ENCODE data around the gene SMIM23.

DNA sequence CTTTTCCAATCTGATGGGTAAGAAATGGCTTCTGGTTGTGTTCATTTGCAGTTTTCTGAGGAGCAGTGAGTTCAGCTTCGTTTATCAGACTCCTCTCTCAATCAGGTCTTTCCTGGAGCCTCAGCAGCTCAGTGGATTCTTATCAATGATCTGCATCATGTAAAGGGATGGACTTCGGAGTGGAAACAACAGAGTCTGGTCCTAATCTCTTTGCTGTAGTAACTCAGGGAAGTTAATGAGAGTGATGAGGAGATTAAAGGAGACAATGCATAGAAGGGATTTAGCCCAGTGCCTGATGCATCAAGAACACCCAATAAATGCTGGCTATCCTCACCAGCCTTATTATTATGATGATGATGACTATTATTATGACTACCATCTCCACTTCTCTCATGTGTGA lies 47.2 kb downstream of the SMIM23 start:
- no peak for TF ChIP-seq EP300 (IDR thresholded peaks at IDR 0.05)
- no peak for TF ChIP-seq PHF8 (IDR thresholded peaks at IDR 0.05; ENCODE audit: borderline replicate concordance, low read depth)
- TF ChIP-seq, protein P1, sequence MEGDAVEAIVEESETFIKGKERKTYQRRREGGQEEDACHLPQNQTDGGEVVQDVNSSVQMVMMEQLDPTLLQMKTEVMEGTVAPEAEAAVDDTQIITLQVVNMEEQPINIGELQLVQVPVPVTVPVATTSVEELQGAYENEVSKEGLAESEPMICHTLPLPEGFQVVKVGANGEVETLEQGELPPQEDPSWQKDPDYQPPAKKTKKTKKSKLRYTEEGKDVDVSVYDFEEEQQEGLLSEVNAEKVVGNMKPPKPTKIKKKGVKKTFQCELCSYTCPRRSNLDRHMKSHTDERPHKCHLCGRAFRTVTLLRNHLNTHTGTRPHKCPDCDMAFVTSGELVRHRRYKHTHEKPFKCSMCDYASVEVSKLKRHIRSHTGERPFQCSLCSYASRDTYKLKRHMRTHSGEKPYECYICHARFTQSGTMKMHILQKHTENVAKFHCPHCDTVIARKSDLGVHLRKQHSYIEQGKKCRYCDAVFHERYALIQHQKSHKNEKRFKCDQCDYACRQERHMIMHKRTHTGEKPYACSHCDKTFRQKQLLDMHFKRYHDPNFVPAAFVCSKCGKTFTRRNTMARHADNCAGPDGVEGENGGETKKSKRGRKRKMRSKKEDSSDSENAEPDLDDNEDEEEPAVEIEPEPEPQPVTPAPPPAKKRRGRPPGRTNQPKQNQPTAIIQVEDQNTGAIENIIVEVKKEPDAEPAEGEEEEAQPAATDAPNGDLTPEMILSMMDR (IDR thresholded peaks at IDR 0.05): no peak

All from A549 (cell line).